Parathyroid adenoma (tissue), 2 donors: Measurements from ENCODE around the gene ADGRD1.
A peak's percentile ranks its signal among the peaks of the same experiment; 100 is the strongest.

Experiments
- H2AFZ ChIP-seq: fragments of 300-600 bp; sonication (generic); one replicate; pipeline ENCODE4 v1.7.0; 2017; ENCODE audit warnings: antibody characterized with exemption, mild to moderate bottlenecking
- H3K27ac ChIP-seq: fragments of 300-600 bp; sonication (generic); one replicate; pipeline ENCODE4 v1.7.0; 2017
- H3K27me3 ChIP-seq: fragments of 300-600 bp; sonication (generic); one replicate; pipeline ENCODE4 v1.7.0; 2017; ENCODE audit warnings: low read length; ENCODE audit not compliant: control insufficient read depth, insufficient read depth
- H3K36me3 ChIP-seq: fragments of 300-600 bp; sonication (generic); one replicate; pipeline ENCODE4 v1.7.0; 2017; ENCODE audit warnings: low read length; ENCODE audit not compliant: control insufficient read depth, insufficient read depth
- H3K4me1 ChIP-seq: fragments of 300-600 bp; sonication (generic); one replicate; pipeline ENCODE4 v1.7.0; 2017; ENCODE audit warnings: control low read depth
- H3K4me2 ChIP-seq: fragments of 300-600 bp; sonication (generic); one replicate; pipeline ENCODE4 v1.7.0; 2017; ENCODE audit warnings: low read length
- H3K4me3 ChIP-seq: fragments of 300-600 bp; sonication (generic); one replicate; pipeline ENCODE4 v1.7.0; 2017; ENCODE audit warnings: low read depth, low read length
- H3K79me2 ChIP-seq: fragments of 300-600 bp; sonication (generic); one replicate; pipeline ENCODE4 v1.7.0; 2017; ENCODE audit warnings: control low read depth
- H3K9ac ChIP-seq: fragments of 300-600 bp; sonication (generic); one replicate; pipeline ENCODE4 v1.7.0; 2017; ENCODE audit warnings: mild to moderate bottlenecking
- H3K9me3 ChIP-seq: fragments of 300-600 bp; sonication (generic); one replicate; pipeline ENCODE4 v1.7.0; 2017; ENCODE audit warnings: low read length; ENCODE audit not compliant: control insufficient read depth
- TF ChIP-seq, protein P1 (sequence below): fragments of 300-600 bp; sonication (generic); IDR thresholded peaks from one replicate; pipeline ENCODE4 v1.7.0; 2017; ENCODE audit warnings: antibody characterized with exemption, mild to moderate bottlenecking
- donor health status: primary hyperparathyroidism.

The ADGRD1 gene

GRCh38 chr12:131164096-131164872, 210.6 kb downstream of the ADGRD1 start:
- Histone ChIP-seq H3K4me2 (no peak overlapping the region), H3K36me3 (no peaks in the 10 kb centered on the region), H3K27me3 (no peaks in the 10 kb centered on the region), H2AFZ (no peak overlapping the region), H3K27ac (no peak overlapping the region), H3K79me2 (no peaks in the 10 kb centered on the region), H3K4me3 (no peak overlapping the region), H3K9ac (no peak overlapping the region), H3K4me1 (no peaks in the 10 kb centered on the region), H3K9me3 (no peaks in the 10 kb centered on the region)
- TF ChIP-seq, protein P1, sequence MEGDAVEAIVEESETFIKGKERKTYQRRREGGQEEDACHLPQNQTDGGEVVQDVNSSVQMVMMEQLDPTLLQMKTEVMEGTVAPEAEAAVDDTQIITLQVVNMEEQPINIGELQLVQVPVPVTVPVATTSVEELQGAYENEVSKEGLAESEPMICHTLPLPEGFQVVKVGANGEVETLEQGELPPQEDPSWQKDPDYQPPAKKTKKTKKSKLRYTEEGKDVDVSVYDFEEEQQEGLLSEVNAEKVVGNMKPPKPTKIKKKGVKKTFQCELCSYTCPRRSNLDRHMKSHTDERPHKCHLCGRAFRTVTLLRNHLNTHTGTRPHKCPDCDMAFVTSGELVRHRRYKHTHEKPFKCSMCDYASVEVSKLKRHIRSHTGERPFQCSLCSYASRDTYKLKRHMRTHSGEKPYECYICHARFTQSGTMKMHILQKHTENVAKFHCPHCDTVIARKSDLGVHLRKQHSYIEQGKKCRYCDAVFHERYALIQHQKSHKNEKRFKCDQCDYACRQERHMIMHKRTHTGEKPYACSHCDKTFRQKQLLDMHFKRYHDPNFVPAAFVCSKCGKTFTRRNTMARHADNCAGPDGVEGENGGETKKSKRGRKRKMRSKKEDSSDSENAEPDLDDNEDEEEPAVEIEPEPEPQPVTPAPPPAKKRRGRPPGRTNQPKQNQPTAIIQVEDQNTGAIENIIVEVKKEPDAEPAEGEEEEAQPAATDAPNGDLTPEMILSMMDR: no peak

- Histone ChIP-seq H3K27me3 (no peaks in the 10 kb centered on the region), H3K4me2 (no peak overlapping the region), H3K9me3 (no peaks in the 10 kb centered on the region), H3K4me1 (no peaks in the 10 kb centered on the region), H3K36me3 (no peaks in the 10 kb centered on the region), H3K27ac (no peak overlapping the region), H2AFZ (no peak overlapping the region), H3K9ac (no peak overlapping the region), H3K79me2 (no peaks in the 10 kb centered on the region), H3K4me3 (no peak overlapping the region)
- TF ChIP-seq, protein P1: no peak
Measured at GRCh38 chr12:131166717-131167116, 213.0 kb downstream of the ADGRD1 start.

- no peak overlapping the region for H3K9ac ChIP-seq
- H3K4me1 ChIP-seq: no peaks in the 10 kb centered on the region
- no peaks in the 10 kb centered on the region for H3K36me3 ChIP-seq
- TF ChIP-seq, protein P1: no peak
- H3K27ac ChIP-seq: no peak overlapping the region
- H3K4me3 ChIP-seq: no peak overlapping the region
- no peaks in the 10 kb centered on the region for H3K9me3 ChIP-seq
- H3K27me3 ChIP-seq: no peaks in the 10 kb centered on the region
- H3K4me2 ChIP-seq: no peak overlapping the region
- no peaks in the 10 kb centered on the region for H3K79me2 ChIP-seq
- peak overlapping the region; percentile 50 for H2AFZ ChIP-seq
Measured at GRCh38 chr12:131167334-131167733, 213.6 kb downstream of the ADGRD1 start.

DNA sequence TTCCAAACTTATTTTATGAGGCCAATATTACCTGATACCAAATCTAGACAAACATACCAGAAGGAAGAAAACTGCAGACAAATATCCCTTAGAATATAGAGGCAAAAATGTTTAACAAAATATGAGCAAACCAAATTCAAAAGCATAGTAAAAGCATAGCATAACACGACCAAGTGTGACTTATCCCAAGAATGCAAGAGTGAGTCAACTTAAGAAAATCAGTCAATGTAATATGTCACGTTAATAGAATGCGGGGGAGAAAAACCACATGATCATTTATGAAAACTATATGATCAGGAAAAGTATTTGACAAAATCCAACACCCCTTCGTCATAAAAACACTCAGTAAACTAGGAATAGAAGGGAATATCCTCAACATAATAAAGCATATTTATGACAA, 217.3 kb downstream of the ADGRD1 start:
- no peaks in the 10 kb centered on the region for H3K9me3 ChIP-seq
- no peak overlapping the region for H3K27ac ChIP-seq
- TF ChIP-seq, protein P1: no peak
- no peaks in the 10 kb centered on the region for H3K36me3 ChIP-seq
- no peaks in the 10 kb centered on the region for H3K4me1 ChIP-seq
- H3K79me2 ChIP-seq: no peaks in the 10 kb centered on the region
- H3K4me3 ChIP-seq: no peak overlapping the region
- no peak overlapping the region for H2AFZ ChIP-seq
- no peak overlapping the region for H3K4me2 ChIP-seq
- no peak overlapping the region for H3K9ac ChIP-seq
- no peaks in the 10 kb centered on the region for H3K27me3 ChIP-seq

- H3K4me3 ChIP-seq: no peak overlapping the region
- H3K27me3 ChIP-seq: no peaks in the 10 kb centered on the region
- no peaks in the 10 kb centered on the region for H3K9me3 ChIP-seq
- H2AFZ ChIP-seq: no peak overlapping the region
- no peaks in the 10 kb centered on the region for H3K36me3 ChIP-seq
- no peak overlapping the region for H3K4me2 ChIP-seq
- TF ChIP-seq, protein P1: no peak
- H3K4me1 ChIP-seq: no peaks in the 10 kb centered on the region
- no peaks in the 10 kb centered on the region for H3K79me2 ChIP-seq
- no peak overlapping the region for H3K27ac ChIP-seq
- H3K9ac ChIP-seq: no peak overlapping the region
Measured at GRCh38 chr12:131174901-131175300, 221.2 kb downstream of the ADGRD1 start.
